SK-N-SH (cell line): ENCODE results near the gene DCAF17. TPM values are rescaled to one million over a fixed set of nuclear protein-coding genes. Genes with fewer than 3 reads are reported as not detected.

ENCODE experiments used
- CTCF ChIA-PET: fragments of 300-600, 350-600 bp; formaldehyde crosslinking; extraction: SDS; loops from one replicate; lab custom pipeline; 2021; lab: Yijun Ruan, JAX
- POLR2A ChIA-PET: fragments of 350-600 bp; sonication (Branson Sonifier 250); formaldehyde crosslinking; extraction: SDS; loops from one replicate; lab custom pipeline; 2020; ENCODE audit warnings: antibody characterized with exemption, inconsistent platforms; lab: Yijun Ruan, JAX
- DNase-seq: peaks from one replicate; pipeline ENCODE4 v3.0.0; 2012
- H2AFZ ChIP-seq: fragments of 200-600 bp; sonication (generic); 2 replicates; pipeline ENCODE4 v1.8.1; 2016; ENCODE audit warnings: antibody characterized with exemption, mild to moderate bottlenecking, low read depth
- H3F3A ChIP-seq: fragments of 200-600 bp; sonication (generic); replicated peaks from 2 replicates; pipeline ENCODE3; 2016; ENCODE audit warnings: antibody characterized with exemption, mild to moderate bottlenecking; ENCODE audit not compliant: insufficient read depth
- H3K27ac ChIP-seq, 2 experiments: fragments of 200-500 bp in 1 of 2; fragments of 200-600 bp in 1 of 2; sonication (Bioruptor generic) in 1 of 2; sonication (generic), shearing (Covaris generic) in 1 of 2; 2 replicates each; pipeline versions ENCODE4 v1.5.1 to v1.6.1; 2014 to 2016; ENCODE audit warnings: low read depth in 2 of 2, inconsistent platforms in 1 of 2, low read length in 1 of 2, mild to moderate bottlenecking in 1 of 2, mixed read lengths in 1 of 2
- H3K27me3 ChIP-seq: fragments of 200-600 bp; sonication (generic), shearing (Covaris generic); 2 replicates; pipeline ENCODE4 v1.6.1; 2016; ENCODE audit warnings: mixed run types; ENCODE audit not compliant: insufficient read depth
- H3K36me3 ChIP-seq, 2 experiments: fragments of 200-500 bp in 1 of 2; fragments of 200-600 bp in 1 of 2; sonication (Bioruptor generic) in 1 of 2; sonication (generic) in 1 of 2; replicated peaks in 1 of 2; 2 replicates each; pipeline versions ENCODE3 to v1.5.1; 2014 to 2016; ENCODE audit warnings: low read length in 1 of 2, mild to moderate bottlenecking in 1 of 2; ENCODE audit not compliant: insufficient read depth in 2 of 2, control insufficient read depth in 1 of 2
- H3K4me1 ChIP-seq, 2 experiments: fragments of 200-500 bp in 1 of 2; fragments of 200-600 bp in 1 of 2; sonication (Bioruptor generic) in 1 of 2; sonication (generic), shearing (Covaris generic) in 1 of 2; 2 replicates each; pipeline versions ENCODE4 v1.5.1 to v1.6.1; 2014 to 2016; ENCODE audit warnings: low read depth in 1 of 2, low read length in 1 of 2, mixed run types in 1 of 2; ENCODE audit not compliant: insufficient read depth in 2 of 2, control insufficient read depth in 1 of 2
- H3K4me2 ChIP-seq: fragments of 200-600 bp; sonication (generic), shearing (Covaris generic); 2 replicates; pipeline ENCODE4 v1.6.1; 2017; ENCODE audit warnings: mixed run types
- H3K4me3 ChIP-seq, 2 experiments: fragments of 200-500 bp in 1 of 2; fragments of 200-600 bp in 1 of 2; sonication (Bioruptor generic) in 1 of 2; sonication (generic), shearing (Covaris generic) in 1 of 2; 2 replicates each; pipeline versions ENCODE4 v1.5.1 to v1.8.1; 2014 to 2016; ENCODE audit warnings: low read depth in 2 of 2, inconsistent platforms in 1 of 2, low read length in 1 of 2, mild to moderate bottlenecking in 1 of 2, mixed read lengths in 1 of 2, moderate library complexity in 1 of 2
- H3K79me2 ChIP-seq: fragments of 200-600 bp; sonication (generic); 2 replicates; pipeline ENCODE4 v1.8.1; 2017; ENCODE audit warnings: mild to moderate bottlenecking; ENCODE audit not compliant: insufficient read depth
- H3K9ac ChIP-seq: fragments of 200-600 bp; sonication (generic); 2 replicates; pipeline ENCODE4 v1.6.1; 2017; ENCODE audit warnings: mixed run types
- H3K9me2 ChIP-seq: fragments of 200-600 bp; sonication (generic); 2 replicates; pipeline ENCODE4 v1.6.1; 2017; ENCODE audit warnings: mixed run types
- H3K9me3 ChIP-seq: fragments of 200-600 bp; sonication (generic); 2 replicates; pipeline ENCODE4 v1.6.1; 2017; ENCODE audit warnings: mixed run types, mild to moderate bottlenecking, moderate library complexity
- H4K20me1 ChIP-seq: fragments of 200-600 bp; sonication (generic); 2 replicates; pipeline ENCODE4 v1.6.1; 2017; ENCODE audit warnings: mild to moderate bottlenecking, mixed run types; ENCODE audit not compliant: insufficient read depth
- CHD2 ChIP-seq: fragments of 150-350 bp; IDR thresholded peaks from 2 replicates; pipeline ENCODE4 v1.6.1; 2018; ENCODE audit warnings: low read length; ENCODE audit not compliant: partially characterized antibody
- ELF1 ChIP-seq: IDR thresholded peaks from 2 replicates; pipeline ENCODE4 v1.4.0; 2012
- EP300 ChIP-seq, 2 experiments: IDR thresholded peaks; 2 replicates each; pipeline versions ENCODE4 v1.4.0 to v1.6.1; 2012; ENCODE audit warnings: borderline replicate concordance in 1 of 2, low read depth in 1 of 2, low read length in 1 of 2
- FOXJ3 ChIP-seq: sonication (generic); formaldehyde crosslinking; IDR thresholded peaks from 2 replicates; pipeline ENCODE4 v1.5.1; 2020; ENCODE audit warnings: mild to moderate bottlenecking, missing genetic modification reagents
- IRF3 ChIP-seq: fragments of 150-350 bp; IDR thresholded peaks from 2 replicates; pipeline ENCODE4 v1.6.1; 2016; ENCODE audit warnings: mild to moderate bottlenecking, low read depth, low read length
- MXI1 ChIP-seq: IDR thresholded peaks from 2 replicates; pipeline ENCODE4 v1.6.1; 2012; ENCODE audit warnings: mild to moderate bottlenecking, low read depth, low read length, improper control_type of control experiment
- NRF1 ChIP-seq: IDR thresholded peaks from 2 replicates; pipeline ENCODE4 v1.6.1; 2012; ENCODE audit warnings: low read depth, mild to moderate bottlenecking, low read length
- POLR2AphosphoS5 ChIP-seq: IDR thresholded peaks from 2 replicates; pipeline ENCODE4 v1.6.1; 2012; ENCODE audit warnings: low read depth, low read length
- TAF1 ChIP-seq: IDR thresholded peaks from 2 replicates; pipeline ENCODE4 v1.6.1; 2012; ENCODE audit warnings: low read depth, mild to moderate bottlenecking, low read length, moderate library complexity, borderline replicate concordance
- TCF12 ChIP-seq: IDR thresholded peaks from 2 replicates; pipeline ENCODE4 v1.4.0; 2012
- WGBS: methylation state at CpG from one replicate; pipeline ENCODE4 v1.1.6; 2017; ENCODE audit warnings: low lambda C conversion rate; 5-methylcytosine and 5-hydroxymethylcytosine counted together
- polyA plus RNA-seq, 3 experiments: library from polyadenylated mRNA; depleted of rRNA; stranded (reverse); fragments of >200 nt; gene quantifications; 2 replicates each; pipeline ENCODE4 v1.2.3, GENCODE V29; 2012
- TF ChIP-seq, protein P1 (sequence below): IDR thresholded peaks from 2 replicates; pipeline ENCODE4 v1.4.0; 2012; ENCODE audit warnings: low read depth, borderline replicate concordance
- TF ChIP-seq, protein P2 (sequence below): fragments of 150-350 bp; IDR thresholded peaks from 2 replicates; pipeline ENCODE4 v1.6.1; 2017; ENCODE audit warnings: antibody characterized with exemption, low read length, low read depth, borderline replicate concordance
- TF ChIP-seq, protein P3 (sequence below): fragments of 200-600 bp; sonication (generic); IDR thresholded peaks from 2 replicates; pipeline ENCODE4 v1.6.1; 2017; ENCODE audit warnings: antibody characterized with exemption, mild to moderate bottlenecking, moderate library complexity

Gene DCAF17
- polyA plus RNA-seq, 1 of the 3 experiments (the other 2 are of a cell fraction), result 4.9 TPM

DNA sequence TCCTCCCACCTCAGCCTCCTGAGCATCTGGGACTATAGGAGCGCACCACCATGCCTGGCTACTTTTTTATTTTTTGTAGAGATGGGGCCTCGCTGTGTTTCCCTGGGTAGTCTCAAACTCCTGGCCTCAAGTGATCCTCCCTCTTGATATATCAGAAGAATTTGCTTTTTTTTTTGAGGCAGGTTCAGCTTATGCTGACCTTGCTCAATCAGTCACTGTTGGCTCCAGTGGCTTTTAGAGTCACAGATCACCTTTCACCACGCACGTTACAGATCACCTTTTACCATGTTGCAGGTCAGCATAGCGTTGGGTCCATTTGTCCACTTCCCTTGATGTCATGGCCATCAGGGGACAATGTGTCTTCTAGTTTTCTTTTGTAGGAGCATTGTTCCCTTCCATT, 36.1 kb downstream of the DCAF17 start:
- Histone ChIP-seq H3K27ac (no peak overlapping the region), H2AFZ (no peak overlapping the region), H3K79me2 (no peaks in the 10 kb centered on the region), H3K27me3 (no peaks in the 10 kb centered on the region), H3K9ac (no peak overlapping the region), H3K9me2 (no peaks in the 10 kb centered on the region), H3K36me3 (peaks cover 37 to 56% of the 10 kb centered on the region in 2 experiments), H3K4me2 (no peak overlapping the region), H4K20me1 (no peaks in the 10 kb centered on the region), H3K4me3 (no peak overlapping the region), H3F3A (no peaks in the 10 kb centered on the region), H3K4me1 (no peaks in the 10 kb centered on the region), H3K9me3 (no peaks in the 10 kb centered on the region)
- ChIA-PET POLR2A (no interaction called here), CTCF (no interaction called here)
- DNase-seq, result no peak
- TF ChIP-seq MXI1 (no peak), TAF1 (no peak)
- TF ChIP-seq, protein P1, sequence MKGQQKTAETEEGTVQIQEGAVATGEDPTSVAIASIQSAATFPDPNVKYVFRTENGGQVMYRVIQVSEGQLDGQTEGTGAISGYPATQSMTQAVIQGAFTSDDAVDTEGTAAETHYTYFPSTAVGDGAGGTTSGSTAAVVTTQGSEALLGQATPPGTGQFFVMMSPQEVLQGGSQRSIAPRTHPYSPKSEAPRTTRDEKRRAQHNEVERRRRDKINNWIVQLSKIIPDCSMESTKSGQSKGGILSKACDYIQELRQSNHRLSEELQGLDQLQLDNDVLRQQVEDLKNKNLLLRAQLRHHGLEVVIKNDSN, result no peak
- TF ChIP-seq, protein P2, sequence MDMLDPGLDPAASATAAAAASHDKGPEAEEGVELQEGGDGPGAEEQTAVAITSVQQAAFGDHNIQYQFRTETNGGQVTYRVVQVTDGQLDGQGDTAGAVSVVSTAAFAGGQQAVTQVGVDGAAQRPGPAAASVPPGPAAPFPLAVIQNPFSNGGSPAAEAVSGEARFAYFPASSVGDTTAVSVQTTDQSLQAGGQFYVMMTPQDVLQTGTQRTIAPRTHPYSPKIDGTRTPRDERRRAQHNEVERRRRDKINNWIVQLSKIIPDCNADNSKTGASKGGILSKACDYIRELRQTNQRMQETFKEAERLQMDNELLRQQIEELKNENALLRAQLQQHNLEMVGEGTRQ, result no peak
- WGBS, result 91% methylated on average over 5 of the region's 5 CpGs

DNA sequence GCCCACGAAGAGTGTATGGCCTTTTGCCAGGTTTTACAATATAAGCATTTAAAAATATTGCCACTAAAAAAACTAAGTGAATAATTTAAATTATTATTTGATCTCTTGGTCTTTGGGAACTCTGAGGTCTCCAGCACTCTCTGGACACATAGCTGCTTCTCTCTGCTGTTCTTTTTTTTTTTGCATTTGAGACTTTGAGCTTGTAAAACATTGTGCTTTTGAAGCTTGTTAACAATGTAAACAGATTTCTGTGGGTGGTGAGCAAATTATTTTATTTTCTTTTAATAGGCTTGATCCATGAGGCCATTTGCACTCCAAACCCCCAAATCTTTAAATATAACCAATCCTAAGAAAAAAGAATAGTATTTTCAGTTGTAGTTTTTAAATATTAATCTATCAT, 42.0 kb downstream of the DCAF17 start:
- Histone ChIP-seq H3K79me2 (no peaks in the 10 kb centered on the region), H2AFZ (no peak overlapping the region), H3K4me1 (peaks cover 0 to 5% of the 10 kb centered on the region in 2 experiments; a peak in 1 of 4 replicates)
- no peak for DNase-seq
- TF ChIP-seq CHD2, result no peak
- no peak for TF ChIP-seq EP300 (IDR thresholded peaks at IDR 0.05; ENCODE audit: borderline replicate concordance in 1 of 2, low read depth in 1 of 2, low read length in 1 of 2)
- TF ChIP-seq POLR2AphosphoS5, result no peak
- TF ChIP-seq, protein P3, sequence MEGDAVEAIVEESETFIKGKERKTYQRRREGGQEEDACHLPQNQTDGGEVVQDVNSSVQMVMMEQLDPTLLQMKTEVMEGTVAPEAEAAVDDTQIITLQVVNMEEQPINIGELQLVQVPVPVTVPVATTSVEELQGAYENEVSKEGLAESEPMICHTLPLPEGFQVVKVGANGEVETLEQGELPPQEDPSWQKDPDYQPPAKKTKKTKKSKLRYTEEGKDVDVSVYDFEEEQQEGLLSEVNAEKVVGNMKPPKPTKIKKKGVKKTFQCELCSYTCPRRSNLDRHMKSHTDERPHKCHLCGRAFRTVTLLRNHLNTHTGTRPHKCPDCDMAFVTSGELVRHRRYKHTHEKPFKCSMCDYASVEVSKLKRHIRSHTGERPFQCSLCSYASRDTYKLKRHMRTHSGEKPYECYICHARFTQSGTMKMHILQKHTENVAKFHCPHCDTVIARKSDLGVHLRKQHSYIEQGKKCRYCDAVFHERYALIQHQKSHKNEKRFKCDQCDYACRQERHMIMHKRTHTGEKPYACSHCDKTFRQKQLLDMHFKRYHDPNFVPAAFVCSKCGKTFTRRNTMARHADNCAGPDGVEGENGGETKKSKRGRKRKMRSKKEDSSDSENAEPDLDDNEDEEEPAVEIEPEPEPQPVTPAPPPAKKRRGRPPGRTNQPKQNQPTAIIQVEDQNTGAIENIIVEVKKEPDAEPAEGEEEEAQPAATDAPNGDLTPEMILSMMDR, result no peak
- TF ChIP-seq FOXJ3 (CRISPR knock-in tag), result no peak
- no peak for TF ChIP-seq ELF1
- no peak for TF ChIP-seq TCF12
- no peak for TF ChIP-seq TAF1
- no peak for TF ChIP-seq NRF1
- TF ChIP-seq IRF3, result no peak
- TF ChIP-seq, all 33 proteins: peak for 0
- no peak overlapping the region for H3K9ac ChIP-seq
- no peaks in the 10 kb centered on the region for H3K9me2 ChIP-seq
- no peak overlapping the region for H3K27ac ChIP-seq
- no peaks in the 10 kb centered on the region for H3K9me3 ChIP-seq
- CTCF ChIA-PET, result no interaction called here
- no peaks in the 10 kb centered on the region for H3K27me3 ChIP-seq
- POLR2A ChIA-PET, result no interaction called here
- no peaks in the 10 kb centered on the region for H4K20me1 ChIP-seq
- H3F3A ChIP-seq, result peaks cover 12% of the 10 kb centered on the region
- no peak overlapping the region for H3K4me2 ChIP-seq
- 90% methylated on average over 1 of the region's 1 CpG for WGBS
- no peak overlapping the region for H3K4me3 ChIP-seq
- H3K36me3 ChIP-seq, result peaks cover 51 to 56% of the 10 kb centered on the region in 2 experiments
